ENCODE data around the gene CLCN1. TPM values are rescaled to one million over a fixed set of nuclear protein-coding genes. Genes with fewer than 3 reads are reported as not detected.

Gene CLCN1
- total RNA-seq, 1 donor from 2014 or later: not detected

DNA sequence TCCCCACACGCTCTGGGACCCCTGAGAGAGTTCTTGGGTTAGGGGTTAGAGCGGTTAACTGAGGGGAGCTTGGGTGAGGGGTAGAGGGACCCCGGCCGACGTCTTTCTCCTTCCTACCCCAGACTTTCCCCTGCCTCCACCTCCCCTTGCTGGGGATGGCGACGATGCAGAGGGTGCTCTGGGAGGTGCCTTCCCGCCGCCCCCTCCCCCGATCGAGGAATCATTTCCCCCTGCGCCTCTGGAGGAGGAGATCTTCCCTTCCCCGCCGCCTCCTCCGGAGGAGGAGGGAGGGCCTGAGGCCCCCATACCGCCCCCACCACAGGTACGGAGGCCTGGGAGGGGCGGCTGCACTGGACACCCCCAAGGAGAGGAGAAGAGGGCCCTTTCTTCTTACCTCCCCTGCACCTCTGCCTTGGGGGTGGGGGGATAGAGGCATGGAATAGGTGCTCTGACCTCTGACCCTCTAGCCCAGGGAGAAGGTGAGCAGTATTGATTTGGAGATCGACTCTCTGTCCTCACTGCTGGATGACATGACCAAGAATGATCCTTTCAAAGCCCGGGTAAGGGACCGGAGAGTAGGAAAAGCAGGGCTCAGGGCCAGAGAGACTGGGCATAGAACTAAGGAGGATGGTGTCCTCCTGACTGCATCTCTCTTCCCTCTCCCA, 66.3 kb downstream of the CLCN1 start:
- TF ChIP-seq, protein P1, sequence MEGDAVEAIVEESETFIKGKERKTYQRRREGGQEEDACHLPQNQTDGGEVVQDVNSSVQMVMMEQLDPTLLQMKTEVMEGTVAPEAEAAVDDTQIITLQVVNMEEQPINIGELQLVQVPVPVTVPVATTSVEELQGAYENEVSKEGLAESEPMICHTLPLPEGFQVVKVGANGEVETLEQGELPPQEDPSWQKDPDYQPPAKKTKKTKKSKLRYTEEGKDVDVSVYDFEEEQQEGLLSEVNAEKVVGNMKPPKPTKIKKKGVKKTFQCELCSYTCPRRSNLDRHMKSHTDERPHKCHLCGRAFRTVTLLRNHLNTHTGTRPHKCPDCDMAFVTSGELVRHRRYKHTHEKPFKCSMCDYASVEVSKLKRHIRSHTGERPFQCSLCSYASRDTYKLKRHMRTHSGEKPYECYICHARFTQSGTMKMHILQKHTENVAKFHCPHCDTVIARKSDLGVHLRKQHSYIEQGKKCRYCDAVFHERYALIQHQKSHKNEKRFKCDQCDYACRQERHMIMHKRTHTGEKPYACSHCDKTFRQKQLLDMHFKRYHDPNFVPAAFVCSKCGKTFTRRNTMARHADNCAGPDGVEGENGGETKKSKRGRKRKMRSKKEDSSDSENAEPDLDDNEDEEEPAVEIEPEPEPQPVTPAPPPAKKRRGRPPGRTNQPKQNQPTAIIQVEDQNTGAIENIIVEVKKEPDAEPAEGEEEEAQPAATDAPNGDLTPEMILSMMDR (IDR thresholded peaks at IDR 0.05): no peak
- no peak for TF ChIP-seq EZH2 (IDR thresholded peaks at IDR 0.05)
- TF ChIP-seq EZH2phosphoT487 (IDR thresholded peaks at IDR 0.05): no peak
- Histone ChIP-seq H3K4me3 (peak overlapping the region; percentile 88), H3K4me1 (peaks cover 20% of the 10 kb centered on the region), H3K9me3 (ENCODE audit: low read depth) (no peaks in the 10 kb centered on the region), H3F3A (ENCODE audit: low read depth) (peaks cover 14% of the 10 kb centered on the region), H3K36me3 (no peaks in the 10 kb centered on the region), H3K79me2 (ENCODE audit: low read depth) (peaks cover 45% of the 10 kb centered on the region), H3K4me2 (peak overlapping the region; percentile 95), H3K9ac (peak overlapping the region; percentile 87), H3K27ac (no peak overlapping the region), H4K20me1 (ENCODE audit: low read depth) (peaks cover 45% of the 10 kb centered on the region), H3K27me3 (no peaks in the 10 kb centered on the region), H2AFZ (replicated peaks) (no peak overlapping the region)
- H3K27ac Mint-ChIP-seq: no peak overlapping the region
- peaks cover 9% of the 10 kb centered on the region for H3K27me3 Mint-ChIP-seq (ENCODE audit: insufficient read depth, low read depth)
- H3K36me3 Mint-ChIP-seq: no peaks in the 10 kb centered on the region
- H3K4me1 Mint-ChIP-seq: peaks cover 23% of the 10 kb centered on the region
- DNase-seq (ENCODE audit: low spot score): no peak
- H3K4me3 Mint-ChIP-seq: peak overlapping the region; percentile 83
- H3K9me3 Mint-ChIP-seq: peaks cover 2% of the 10 kb centered on the region

DNA sequence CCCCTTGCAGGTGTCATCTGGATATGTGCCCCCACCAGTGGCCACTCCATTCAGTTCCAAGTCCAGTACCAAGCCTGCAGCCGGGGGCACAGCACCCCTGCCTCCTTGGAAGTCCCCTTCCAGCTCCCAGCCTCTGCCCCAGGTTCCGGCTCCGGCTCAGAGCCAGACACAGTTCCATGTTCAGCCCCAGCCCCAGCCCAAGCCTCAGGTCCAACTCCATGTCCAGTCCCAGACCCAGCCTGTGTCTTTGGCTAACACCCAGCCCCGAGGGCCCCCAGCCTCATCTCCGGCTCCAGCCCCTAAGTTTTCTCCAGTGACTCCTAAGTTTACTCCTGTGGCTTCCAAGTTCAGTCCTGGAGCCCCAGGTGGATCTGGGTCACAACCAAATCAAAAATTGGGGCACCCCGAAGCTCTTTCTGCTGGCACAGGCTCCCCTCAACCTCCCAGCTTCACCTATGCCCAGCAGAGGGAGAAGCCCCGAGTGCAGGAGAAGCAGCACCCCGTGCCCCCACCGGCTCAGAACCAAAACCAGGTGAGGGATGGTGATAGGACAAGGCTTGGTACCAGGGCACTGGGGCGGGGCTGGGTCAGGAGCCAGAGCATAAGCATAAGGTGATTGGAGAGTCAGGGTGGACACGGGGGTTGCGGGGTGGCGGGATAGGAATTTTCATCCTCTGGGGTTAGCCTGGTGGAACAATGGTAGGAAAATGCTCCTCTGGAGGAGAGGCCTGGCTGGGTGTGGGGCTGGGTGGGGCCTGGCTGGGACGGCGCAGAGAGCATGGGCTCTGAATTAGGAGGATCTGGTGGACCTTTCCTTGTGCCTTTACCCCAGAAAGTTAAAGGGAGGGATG, 67.1 kb downstream of the CLCN1 start:
- Histone ChIP-seq H2AFZ (replicated peaks) (no peak overlapping the region), H3K36me3 (no peaks in the 10 kb centered on the region), H3K4me3 (peak overlapping the region; percentile 88), H3K9me3 (ENCODE audit: low read depth) (no peaks in the 10 kb centered on the region), H3F3A (ENCODE audit: low read depth) (peaks cover 14% of the 10 kb centered on the region), H3K4me1 (peaks cover 20% of the 10 kb centered on the region), H3K4me2 (peak overlapping the region; percentile 95), H3K79me2 (ENCODE audit: low read depth) (peaks cover 45% of the 10 kb centered on the region), H3K27me3 (no peaks in the 10 kb centered on the region), H4K20me1 (ENCODE audit: low read depth) (peaks cover 53% of the 10 kb centered on the region), H3K27ac (no peak overlapping the region), H3K9ac (no peak overlapping the region)
- TF ChIP-seq, protein P1 (IDR thresholded peaks at IDR 0.05): no peak
- no peak for TF ChIP-seq EZH2phosphoT487 (IDR thresholded peaks at IDR 0.05)
- no peak for TF ChIP-seq EZH2 (IDR thresholded peaks at IDR 0.05)
- DNase-seq (ENCODE audit: low spot score): no peak
- no peaks in the 10 kb centered on the region for H3K36me3 Mint-ChIP-seq
- no peak overlapping the region for H3K27ac Mint-ChIP-seq
- H3K4me1 Mint-ChIP-seq: peaks cover 23% of the 10 kb centered on the region
- peaks cover 9% of the 10 kb centered on the region for H3K27me3 Mint-ChIP-seq (ENCODE audit: insufficient read depth, low read depth)
- H3K9me3 Mint-ChIP-seq: peaks cover 2% of the 10 kb centered on the region
- H3K4me3 Mint-ChIP-seq: peak overlapping the region; percentile 83

DNA sequence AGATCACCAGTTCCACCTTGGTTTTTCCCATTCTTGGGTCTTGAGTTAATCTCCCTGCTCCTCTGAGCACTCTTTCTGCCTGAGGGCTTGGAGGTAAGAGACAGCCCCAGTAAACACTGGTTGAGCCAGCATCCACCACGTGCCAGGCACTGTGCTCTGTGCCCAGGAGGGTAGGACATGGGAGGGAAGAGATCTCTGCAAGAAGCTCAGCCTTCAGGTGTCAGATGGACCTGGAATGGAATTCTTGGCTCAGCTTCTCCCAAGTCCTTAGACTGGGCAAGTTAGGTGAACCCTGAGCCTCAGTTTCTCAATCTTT, 67.7 kb downstream of the CLCN1 start:
- Mint-ChIP-seq H3K9me3 (no peaks in the 10 kb centered on the region), H3K27ac (no peak overlapping the region), H3K4me3 (no peak overlapping the region), H3K4me1 (peaks cover 23% of the 10 kb centered on the region), H3K27me3 (ENCODE audit: insufficient read depth, low read depth) (peaks cover 9% of the 10 kb centered on the region), H3K36me3 (no peaks in the 10 kb centered on the region)
- H3K4me1 ChIP-seq: peaks cover 19% of the 10 kb centered on the region
- H3K27ac ChIP-seq: no peak overlapping the region
- TF ChIP-seq EZH2 (IDR thresholded peaks at IDR 0.05): no peak
- no peak overlapping the region for H3K4me3 ChIP-seq
- H3F3A ChIP-seq (ENCODE audit: low read depth): peaks cover 14% of the 10 kb centered on the region
- peaks cover 45% of the 10 kb centered on the region for H3K79me2 ChIP-seq (ENCODE audit: low read depth)
- no peaks in the 10 kb centered on the region for H3K9me3 ChIP-seq (ENCODE audit: low read depth)
- no peaks in the 10 kb centered on the region for H3K36me3 ChIP-seq
- peaks cover 58% of the 10 kb centered on the region for H4K20me1 ChIP-seq (ENCODE audit: low read depth)
- no peak overlapping the region for H2AFZ ChIP-seq (replicated peaks)
- no peak overlapping the region for H3K4me2 ChIP-seq
- no peaks in the 10 kb centered on the region for H3K27me3 ChIP-seq
- DNase-seq (ENCODE audit: low spot score): no peak
- H3K9ac ChIP-seq: no peak overlapping the region

DNA sequence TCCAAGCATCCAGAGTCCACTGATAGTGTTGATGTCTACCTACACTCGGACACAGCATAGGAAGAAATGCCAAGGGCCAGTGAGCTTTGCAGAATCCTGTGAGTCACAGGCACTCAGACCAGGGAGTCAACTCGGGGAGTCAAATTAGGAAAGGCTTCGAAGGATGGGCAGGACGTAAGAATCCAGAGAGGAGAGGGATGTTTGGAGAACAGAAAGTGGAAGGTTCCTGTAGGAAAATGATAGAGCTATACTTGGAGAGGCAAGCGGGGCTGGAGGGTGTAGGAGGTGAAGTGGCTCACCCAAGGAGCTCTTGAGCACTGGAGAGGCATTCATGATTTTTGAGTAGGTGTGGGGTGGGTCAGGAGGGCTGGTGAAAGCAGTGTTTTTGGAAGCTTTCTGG, 68.2 kb downstream of the CLCN1 start:
- DNase-seq (ENCODE audit: low spot score): no peak
- Mint-ChIP-seq H3K4me3 (no peak overlapping the region), H3K4me1 (peaks cover 17% of the 10 kb centered on the region), H3K27me3 (ENCODE audit: insufficient read depth, low read depth) (peaks cover 7% of the 10 kb centered on the region), H3K36me3 (peaks cover 2% of the 10 kb centered on the region), H3K27ac (no peak overlapping the region), H3K9me3 (no peaks in the 10 kb centered on the region)
- no peaks in the 10 kb centered on the region for H3K36me3 ChIP-seq
- peaks cover 58% of the 10 kb centered on the region for H4K20me1 ChIP-seq (ENCODE audit: low read depth)
- no peaks in the 10 kb centered on the region for H3K27me3 ChIP-seq
- no peak overlapping the region for H2AFZ ChIP-seq (replicated peaks)
- H3K4me2 ChIP-seq: no peak overlapping the region
- peaks cover 45% of the 10 kb centered on the region for H3K79me2 ChIP-seq (ENCODE audit: low read depth)
- H3F3A ChIP-seq (ENCODE audit: low read depth): peaks cover 13% of the 10 kb centered on the region
- H3K9me3 ChIP-seq (ENCODE audit: low read depth): no peaks in the 10 kb centered on the region
- peaks cover 14% of the 10 kb centered on the region for H3K4me1 ChIP-seq
- H3K4me3 ChIP-seq: no peak overlapping the region
- no peak for TF ChIP-seq EZH2 (IDR thresholded peaks at IDR 0.05)
- no peak for TF ChIP-seq EZH2phosphoT487 (IDR thresholded peaks at IDR 0.05)
- TF ChIP-seq, protein P1 (IDR thresholded peaks at IDR 0.05): no peak
- no peak overlapping the region for H3K27ac ChIP-seq
- no peak overlapping the region for H3K9ac ChIP-seq
